Ammon's horn (tissue), 1 donor: Measurements from ENCODE around the gene MS4A10.
"Not testable (repeated sequence)": the region's sequence is repeated elsewhere in the genome, so short reads cannot be mapped to it uniquely, and the experiment has no call there.

Experiments used
- DNase-seq: peaks from one replicate; pipeline ENCODE4 v3.0.0-alpha.2; 2016; ENCODE audit warnings: low spot score

MS4A10 gene

GRCh38 chr11:60788401-60789125, 3.4 kb downstream of the MS4A10 start:
- DNase-seq = no peak

- no peak for DNase-seq
These were observed 5.6 kb downstream of the MS4A10 start for GRCh38 chr11:60790726-60791125.

GRCh38 chr11:60791153-60791933, 6.2 kb downstream of the MS4A10 start:
- DNase-seq = no peak

- DNase-seq = no peak
These were observed 7.4 kb downstream of the MS4A10 start for GRCh38 chr11:60792521-60792920.

- no peak for DNase-seq
These were observed 10.2 kb downstream of the MS4A10 start for GRCh38 chr11:60795291-60795690.

- DNase-seq = no peak
These were observed 12.9 kb downstream of the MS4A10 start for GRCh38 chr11:60797846-60798630.

- DNase-seq = no peak
These were observed 13.5 kb downstream of the MS4A10 start for GRCh38 chr11:60798631-60799030.

- DNase-seq = no peak
These were observed 16.1 kb downstream of the MS4A10 start for GRCh38 chr11:60801194-60801593.

GRCh38 chr11:60803273-60803936, 18.3 kb downstream of the MS4A10 start:
- DNase-seq = no peak

- no peak for DNase-seq
These were observed 24.1 kb downstream of the MS4A10 start for GRCh38 chr11:60809249-60809648.

- DNase-seq = no peak
These were observed 24.6 kb downstream of the MS4A10 start for GRCh38 chr11:60809691-60810090.

- DNase-seq = no peak
These were observed 25.0 kb downstream of the MS4A10 start for GRCh38 chr11:60810151-60810550.

GRCh38 chr11:60810569-60810968, 25.4 kb downstream of the MS4A10 start:
- DNase-seq = no peak

- DNase-seq = no peak
These were observed 28.2 kb downstream of the MS4A10 start for GRCh38 chr11:60813324-60813723.

- DNase-seq = no peak
These were observed 29.0 kb downstream of the MS4A10 start for GRCh38 chr11:60814112-60814511.

- DNase-seq = no peak
These were observed 31.5 kb downstream of the MS4A10 start for GRCh38 chr11:60816590-60817157.

- no peak for DNase-seq
These were observed 32.9 kb downstream of the MS4A10 start for GRCh38 chr11:60818057-60818456.

- no peak for DNase-seq
These were observed 36.9 kb downstream of the MS4A10 start for GRCh38 chr11:60821827-60822599.

- not testable (repeated sequence) for DNase-seq
These were observed 38.7 kb downstream of the MS4A10 start for GRCh38 chr11:60823745-60824306.

- no peak for DNase-seq
These were observed 40.0 kb downstream of the MS4A10 start for GRCh38 chr11:60825118-60825517.

- DNase-seq = no peak
These were observed 40.7 kb downstream of the MS4A10 start for GRCh38 chr11:60825790-60826189.
